Loucy (cell line): Measurements from ENCODE around the gene THAP4.

Experiments
- H2AFZ ChIP-seq: fragments of 200-600 bp; sonication (generic); 2 replicates; pipeline ENCODE4 v1.6.0; 2016; ENCODE audit warnings: antibody characterized with exemption, mild to moderate bottlenecking, low read length, moderate library complexity
- H3F3A ChIP-seq: fragments of 200-600 bp; 2 replicates; pipeline ENCODE4 v1.6.0; 2016; ENCODE audit warnings: antibody characterized with exemption, low read depth, mild to moderate bottlenecking
- H3K27me3 ChIP-seq: fragments of 200-600 bp; sonication (generic); 2 replicates; pipeline ENCODE4 v1.6.1; 2014; ENCODE audit warnings: low read length, mild to moderate bottlenecking; ENCODE audit not compliant: insufficient read depth, poor library complexity, severe bottlenecking
- H3K36me3 ChIP-seq: fragments of 200-600 bp; sonication (generic); 2 replicates; pipeline ENCODE4 v1.6.1; 2016; ENCODE audit warnings: low read length; ENCODE audit not compliant: insufficient read depth
- H3K4me1 ChIP-seq: fragments of 200-600 bp; sonication (generic); 2 replicates; pipeline ENCODE4 v1.5.1; 2014; ENCODE audit warnings: low read length, mild to moderate bottlenecking; ENCODE audit not compliant: insufficient read depth, poor library complexity, severe bottlenecking
- H3K4me2 ChIP-seq: fragments of 200-600 bp; sonication (generic); 2 replicates; pipeline ENCODE4 v1.6.0; 2014; ENCODE audit warnings: antibody characterized with exemption, low read length, low read depth, mild to moderate bottlenecking; ENCODE audit not compliant: poor library complexity, severe bottlenecking
- H3K4me3 ChIP-seq: fragments of 200-600 bp; sonication (generic); 2 replicates; pipeline ENCODE4 v1.5.1; 2014; ENCODE audit warnings: low read length, mild to moderate bottlenecking, mixed read lengths; ENCODE audit not compliant: poor library complexity, severe bottlenecking
- H3K79me2 ChIP-seq: fragments of 200-600 bp; sonication (generic); 2 replicates; pipeline ENCODE4 v1.6.1; 2014; ENCODE audit warnings: low read length; ENCODE audit not compliant: insufficient read depth
- H3K9ac ChIP-seq: fragments of 200-600 bp; sonication (generic); 2 replicates; pipeline ENCODE4 v1.6.0; 2014; ENCODE audit warnings: mild to moderate bottlenecking, low read depth, low read length, moderate library complexity; ENCODE audit not compliant: poor library complexity, severe bottlenecking
- H3K9me2 ChIP-seq: fragments of 200-600 bp; sonication (generic); replicated peaks from 2 replicates; pipeline ENCODE4 v1.6.1; 2016; ENCODE audit warnings: low read depth, low read length, mixed read lengths
- H3K9me3 ChIP-seq: fragments of 200-600 bp; sonication (generic); 2 replicates; pipeline ENCODE4 v1.6.1; 2014; ENCODE audit warnings: mild to moderate bottlenecking, antibody characterized with exemption, low read length, low read depth; ENCODE audit not compliant: insufficient read depth
- H4K20me1 ChIP-seq: fragments of 200-600 bp; sonication (generic); 2 replicates; pipeline ENCODE4 v1.6.0; 2014; ENCODE audit warnings: antibody characterized with exemption, low read length, mild to moderate bottlenecking; ENCODE audit not compliant: insufficient read depth, poor library complexity, severe bottlenecking
- CTCF ChIP-seq: fragments of 200-600 bp; sonication (generic); conservative IDR thresholded peaks from 2 replicates; pipeline ENCODE4 v1.5.1; 2014; ENCODE audit warnings: mild to moderate bottlenecking, antibody characterized with exemption, low read length
- EZH2phosphoT487 ChIP-seq: fragments of 200-600 bp; IDR thresholded peaks from 2 replicates; pipeline ENCODE4 v1.6.1; 2018; ENCODE audit warnings: antibody characterized with exemption, mild to moderate bottlenecking, moderate library complexity, borderline replicate concordance

Gene THAP4

GRCh38 chr2:241540401-241540770, 96.6 kb downstream of the THAP4 start:
- TF ChIP-seq EZH2phosphoT487, result no peak
- TF ChIP-seq CTCF, result no peak
- Histone ChIP-seq H3K9me2 (no peaks in the 10 kb centered on the region), H3K4me3 (no peak overlapping the region), H3F3A (no peaks in the 10 kb centered on the region), H3K9ac (no peak overlapping the region), H3K27me3 (no peaks in the 10 kb centered on the region), H3K36me3 (no peaks in the 10 kb centered on the region), H3K4me1 (no peaks in the 10 kb centered on the region), H3K79me2 (no peaks in the 10 kb centered on the region), H2AFZ (no peak overlapping the region), H3K4me2 (no peak overlapping the region), H4K20me1 (no peaks in the 10 kb centered on the region), H3K9me3 (no peaks in the 10 kb centered on the region)

GRCh38 chr2:241539616-241540374, 97.2 kb downstream of the THAP4 start:
- TF ChIP-seq EZH2phosphoT487, result no peak
- no peak for TF ChIP-seq CTCF
- no peak overlapping the region for H3K4me2 ChIP-seq
- H3F3A ChIP-seq, result no peaks in the 10 kb centered on the region
- no peaks in the 10 kb centered on the region for H3K79me2 ChIP-seq
- H3K9ac ChIP-seq, result no peak overlapping the region
- H2AFZ ChIP-seq, result no peak overlapping the region
- no peak overlapping the region for H3K4me3 ChIP-seq
- H3K36me3 ChIP-seq, result no peaks in the 10 kb centered on the region
- no peaks in the 10 kb centered on the region for H3K9me2 ChIP-seq
- no peaks in the 10 kb centered on the region for H3K27me3 ChIP-seq
- H4K20me1 ChIP-seq, result no peaks in the 10 kb centered on the region
- H3K9me3 ChIP-seq, result no peaks in the 10 kb centered on the region
- no peaks in the 10 kb centered on the region for H3K4me1 ChIP-seq

GRCh38 chr2:241538838-241539615, 97.9 kb downstream of the THAP4 start:
- no peaks in the 10 kb centered on the region for H4K20me1 ChIP-seq
- no peaks in the 10 kb centered on the region for H3K4me1 ChIP-seq
- H3K4me2 ChIP-seq, result no peak overlapping the region
- H3K9me2 ChIP-seq, result no peaks in the 10 kb centered on the region
- H3K27me3 ChIP-seq, result no peaks in the 10 kb centered on the region
- TF ChIP-seq EZH2phosphoT487 (no peak), CTCF (no peak)
- H3K4me3 ChIP-seq, result no peak overlapping the region
- no peaks in the 10 kb centered on the region for H3K9me3 ChIP-seq
- no peaks in the 10 kb centered on the region for H3K36me3 ChIP-seq
- no peaks in the 10 kb centered on the region for H3K79me2 ChIP-seq
- H2AFZ ChIP-seq, result no peak overlapping the region
- no peaks in the 10 kb centered on the region for H3F3A ChIP-seq
- H3K9ac ChIP-seq, result no peak overlapping the region
